ENCODE data around the gene LDAH.
A peak's percentile ranks its signal among the peaks of the same experiment; 100 is the strongest.

The LDAH gene

GRCh38 chr2:20663196-20664070 is 159.5 kb downstream of the LDAH start:
- ATAC-seq (ENCODE audit: low read depth) (no peak), DNase-seq (ENCODE audit: low spot score) (peak; percentile 14)
- no peaks in the 10 kb centered on the region for H3K9me3 ChIP-seq (ENCODE audit: severe bottlenecking)
- H3K4me3 ChIP-seq (ENCODE audit: severe bottlenecking) = no peak overlapping the region
- no peak overlapping the region for H3K27ac ChIP-seq (ENCODE audit: poor library complexity, severe bottlenecking)
- peaks cover 61% of the 10 kb centered on the region for H3K27me3 ChIP-seq (ENCODE audit: insufficient read depth, poor library complexity, severe bottlenecking)
- H3K4me1 ChIP-seq (ENCODE audit: insufficient read depth, poor library complexity, severe bottlenecking) = no peaks in the 10 kb centered on the region
- TF ChIP-seq CTCF (IDR thresholded peaks at IDR 0.05; ENCODE audit: poor library complexity, severe bottlenecking) = no peak
- H3K36me3 ChIP-seq (ENCODE audit: low read depth) = no peaks in the 10 kb centered on the region

- peaks cover 51% of the 10 kb centered on the region for H3K27me3 ChIP-seq (ENCODE audit: insufficient read depth, poor library complexity, severe bottlenecking)
- no peak for TF ChIP-seq CTCF (IDR thresholded peaks at IDR 0.05; ENCODE audit: poor library complexity, severe bottlenecking)
- ATAC-seq (ENCODE audit: low read depth) (no peak), DNase-seq (ENCODE audit: low spot score) (peak; percentile 15)
- H3K9me3 ChIP-seq (ENCODE audit: severe bottlenecking) = no peaks in the 10 kb centered on the region
- H3K27ac ChIP-seq (ENCODE audit: poor library complexity, severe bottlenecking) = no peak overlapping the region
- H3K4me1 ChIP-seq (ENCODE audit: insufficient read depth, poor library complexity, severe bottlenecking) = no peaks in the 10 kb centered on the region
- no peaks in the 10 kb centered on the region for H3K36me3 ChIP-seq (ENCODE audit: low read depth)
- no peak overlapping the region for H3K4me3 ChIP-seq (ENCODE audit: severe bottlenecking)
Observed at GRCh38 chr2:20662308-20662937, 160.5 kb downstream of the LDAH start.

GRCh38 chr2:20661421-20662307 is 161.2 kb downstream of the LDAH start:
- H3K36me3 ChIP-seq (ENCODE audit: low read depth) = no peaks in the 10 kb centered on the region
- H3K27me3 ChIP-seq (ENCODE audit: insufficient read depth, poor library complexity, severe bottlenecking) = peaks cover 47% of the 10 kb centered on the region
- TF ChIP-seq CTCF (IDR thresholded peaks at IDR 0.05; ENCODE audit: poor library complexity, severe bottlenecking) = peak; percentile 93
- no peaks in the 10 kb centered on the region for H3K9me3 ChIP-seq (ENCODE audit: severe bottlenecking)
- ATAC-seq (ENCODE audit: low read depth) (peak; percentile 55), DNase-seq (ENCODE audit: low spot score) (peak; percentile 19)
- H3K4me3 ChIP-seq (ENCODE audit: severe bottlenecking) = no peak overlapping the region
- H3K4me1 ChIP-seq (ENCODE audit: insufficient read depth, poor library complexity, severe bottlenecking) = no peaks in the 10 kb centered on the region
- no peak overlapping the region for H3K27ac ChIP-seq (ENCODE audit: poor library complexity, severe bottlenecking)

- H3K27me3 ChIP-seq (ENCODE audit: insufficient read depth, poor library complexity, severe bottlenecking) = peaks cover 38% of the 10 kb centered on the region
- H3K4me3 ChIP-seq (ENCODE audit: severe bottlenecking) = no peak overlapping the region
- no peak for TF ChIP-seq CTCF (IDR thresholded peaks at IDR 0.05; ENCODE audit: poor library complexity, severe bottlenecking)
- H3K27ac ChIP-seq (ENCODE audit: poor library complexity, severe bottlenecking) = no peak overlapping the region
- no peaks in the 10 kb centered on the region for H3K36me3 ChIP-seq (ENCODE audit: low read depth)
- H3K9me3 ChIP-seq (ENCODE audit: severe bottlenecking) = no peaks in the 10 kb centered on the region
- H3K4me1 ChIP-seq (ENCODE audit: insufficient read depth, poor library complexity, severe bottlenecking) = no peaks in the 10 kb centered on the region
- peak; percentile 7 for DNase-seq (ENCODE audit: low spot score)
- peak; percentile 58; the same call in 2 of the 3 replicates for ATAC-seq (ENCODE audit: low read depth)
Observed at GRCh38 chr2:20660506-20661420, 162.1 kb downstream of the LDAH start.

Data from RWPE2 (cell line).